ENCODE results near the gene TPGS2.
"Not testable (repeated sequence)": the region's sequence is repeated elsewhere in the genome, so short reads cannot be mapped to it uniquely, and the experiment has no call there.

Gene TPGS2

DNA sequence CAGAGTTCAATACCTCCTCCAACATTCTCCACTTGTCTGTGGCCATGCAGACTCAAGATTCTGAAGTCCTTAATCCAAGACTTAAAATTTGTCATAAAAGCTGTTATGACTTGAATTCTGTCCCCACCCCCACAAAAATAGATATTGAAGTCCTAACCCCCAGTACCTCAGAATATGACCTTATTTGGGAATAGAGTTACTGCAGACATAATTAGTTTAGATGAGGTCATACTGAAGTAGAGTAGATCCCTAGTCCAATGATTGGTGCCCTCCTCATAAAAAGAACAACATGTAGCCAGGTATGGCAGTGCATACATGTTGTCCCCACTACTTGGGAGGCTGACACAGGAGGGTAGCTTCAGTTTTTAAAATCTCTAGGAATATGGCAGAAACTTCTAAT lies 9.2 kb downstream of the TPGS2 start:
- DNase-seq, result no peak

DNA sequence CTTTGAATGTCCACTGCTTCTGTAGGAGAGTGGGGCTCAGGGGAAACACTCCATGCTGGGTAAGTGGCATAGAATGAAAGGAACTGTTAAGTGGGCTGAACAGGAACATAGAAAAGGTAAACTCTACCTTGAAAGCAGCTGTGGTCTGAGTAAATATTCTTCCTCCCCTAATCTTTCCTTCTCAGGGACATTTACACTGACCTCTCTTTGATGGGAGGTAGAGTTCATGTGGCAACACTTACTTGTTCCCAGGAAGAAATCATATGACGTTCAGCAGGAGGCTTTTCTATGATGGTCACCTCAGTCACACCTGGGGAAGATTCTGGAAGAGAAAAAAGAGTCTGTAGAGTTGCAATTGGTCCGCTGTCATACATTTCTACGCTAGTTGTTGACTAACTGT lies 10.2 kb downstream of the TPGS2 start:
- no peak for DNase-seq

DNA sequence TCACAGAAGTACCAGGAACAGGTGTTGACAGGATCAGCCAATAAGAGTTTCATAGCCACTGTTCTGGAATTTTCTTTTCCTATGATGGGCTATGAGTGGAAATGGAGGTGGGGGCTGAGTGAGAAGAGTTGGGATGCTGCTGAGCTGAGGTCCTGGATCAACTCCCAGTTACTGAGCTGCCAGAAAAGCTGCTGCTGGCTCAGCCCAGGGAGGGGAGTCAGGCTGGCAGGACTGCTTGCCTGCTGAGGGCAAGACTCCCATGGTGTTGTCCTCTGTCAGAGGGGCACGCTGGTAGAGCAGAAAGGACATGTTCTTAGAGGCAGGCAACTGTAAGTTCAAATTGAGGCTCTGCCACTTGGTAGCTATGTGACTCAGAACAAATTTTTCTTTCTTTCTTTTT lies 11.8 kb downstream of the TPGS2 start:
- DNase-seq, result no peak

DNA sequence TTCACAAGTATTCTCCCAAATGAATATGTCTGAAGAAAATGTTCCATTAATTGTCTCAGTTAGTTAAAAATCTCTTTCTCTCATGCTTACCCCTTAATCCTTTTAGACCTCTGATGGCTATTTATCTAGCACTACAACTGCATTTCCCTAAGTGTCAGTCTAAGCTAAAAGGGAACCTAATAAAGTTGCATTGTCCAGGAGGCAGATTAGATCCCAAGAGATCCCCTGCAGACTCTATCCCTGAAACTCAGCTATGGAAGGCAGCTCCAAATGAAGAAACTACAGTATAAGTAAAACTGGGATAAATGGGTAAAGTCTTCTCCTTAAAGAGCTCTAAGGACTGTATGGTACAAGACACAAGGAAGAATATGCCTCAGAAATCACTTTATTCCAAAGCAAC lies 12.7 kb downstream of the TPGS2 start:
- DNase-seq, result not testable (repeated sequence)

GRCh38 chr18:36814994-36815393 lies 13.8 kb downstream of the TPGS2 start:
- no peak for DNase-seq

DNA sequence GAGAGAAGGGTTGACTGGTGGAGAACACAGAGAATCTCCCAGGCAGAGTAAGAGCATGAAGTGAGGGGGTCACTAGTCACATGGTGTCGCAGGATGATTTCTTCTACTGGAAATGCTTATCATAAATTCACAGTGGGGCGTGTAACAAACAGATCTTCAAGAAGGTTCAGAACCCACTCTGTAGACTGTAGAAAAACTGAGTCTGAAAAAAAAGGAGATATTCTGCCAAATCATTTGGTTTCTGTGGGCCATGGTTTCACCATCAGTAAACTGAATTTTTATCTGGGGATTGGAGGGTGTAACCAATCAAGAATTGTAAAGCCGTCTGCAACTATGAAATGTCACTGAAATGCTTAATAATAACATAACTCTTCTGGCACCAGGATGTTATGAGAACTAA lies 15.0 kb downstream of the TPGS2 start:
- DNase-seq, result no peak

- DNase-seq, result no peak
These were observed 15.6 kb downstream of the TPGS2 start for GRCh38 chr18:36813101-36813775.

DNA sequence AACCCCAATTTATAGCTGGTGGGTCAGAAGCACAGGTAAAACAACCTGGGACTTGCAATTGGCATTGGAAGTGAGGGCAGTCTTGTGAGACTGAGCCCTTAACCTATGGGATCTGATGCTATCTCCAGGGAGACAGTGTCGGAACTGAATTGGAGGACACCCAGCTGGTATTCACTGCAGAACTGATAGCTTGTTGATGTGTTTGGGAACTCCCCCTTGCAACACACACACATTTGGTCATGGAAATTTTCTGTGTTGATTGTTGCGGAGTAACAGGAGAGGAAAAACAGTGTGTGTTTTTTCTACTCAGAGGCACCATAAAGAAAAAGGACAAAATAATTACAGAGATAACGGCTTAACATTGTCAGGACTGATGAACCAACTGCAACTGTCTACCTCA lies 16.1 kb downstream of the TPGS2 start:
- DNase-seq, result no peak

- DNase-seq, result no peak
These were observed 16.8 kb downstream of the TPGS2 start for GRCh38 chr18:36811955-36812354.

- no peak for DNase-seq
These were observed 17.4 kb downstream of the TPGS2 start for GRCh38 chr18:36811430-36811829.

DNA sequence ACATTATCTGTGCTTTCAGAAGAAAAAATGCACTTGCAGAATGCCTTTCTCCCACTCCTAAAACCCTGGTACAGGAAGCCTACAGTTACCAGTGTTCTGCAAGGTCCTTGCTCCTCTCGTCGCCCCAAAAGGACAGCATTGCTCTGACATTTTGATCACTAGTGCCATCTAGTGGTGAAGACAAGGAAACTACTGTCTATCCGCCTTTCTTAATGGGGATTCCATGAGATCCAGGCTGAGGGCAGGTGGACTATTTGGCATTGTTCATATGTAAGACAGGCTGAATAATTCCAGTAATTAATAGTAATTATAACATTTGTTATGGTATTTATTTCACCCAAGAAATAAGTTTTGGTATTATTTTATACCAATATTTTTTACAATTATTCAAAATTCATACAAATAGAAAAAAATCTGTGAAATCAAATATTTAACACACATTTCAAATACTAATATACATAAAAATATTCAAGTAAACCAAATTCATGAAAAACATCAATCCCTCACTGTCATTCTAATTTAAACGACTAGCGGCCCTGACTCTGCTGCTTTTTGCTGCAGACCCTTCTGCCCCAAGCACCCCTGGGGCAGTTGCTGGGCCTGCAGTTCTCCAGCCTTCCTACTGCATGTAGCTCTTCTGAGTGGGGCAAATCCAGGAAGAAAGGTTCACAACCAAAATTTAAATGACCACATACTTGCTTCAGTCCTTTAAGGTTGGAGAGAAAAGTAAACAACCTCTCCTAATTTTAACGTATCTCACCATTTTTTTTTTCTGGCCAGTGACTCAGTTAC lies 19.0 kb downstream of the TPGS2 start:
- peak; percentile 21 for DNase-seq

GRCh38 chr18:36808681-36809080 lies 20.1 kb downstream of the TPGS2 start:
- DNase-seq, result no peak

DNA sequence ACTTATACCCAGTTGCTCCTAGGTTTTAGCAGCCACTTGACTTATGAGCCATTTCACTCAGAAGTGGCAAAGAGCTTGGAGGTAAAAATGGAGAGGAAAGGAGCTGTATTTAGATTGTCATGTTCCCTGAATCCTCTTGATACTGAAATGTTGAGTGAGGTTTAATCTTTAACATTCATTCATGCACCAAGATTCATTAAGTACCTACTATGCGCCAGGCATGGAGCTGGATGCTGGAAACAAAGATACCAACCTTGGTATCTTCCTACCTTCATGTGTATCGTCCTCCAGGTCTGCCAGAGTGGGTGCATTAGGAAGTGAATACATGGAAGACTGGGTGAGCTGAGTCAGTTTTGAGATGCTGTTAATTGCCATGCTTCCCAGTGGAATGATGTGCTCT lies 23.7 kb downstream of the TPGS2 start:
- DNase-seq, result no peak

DNA sequence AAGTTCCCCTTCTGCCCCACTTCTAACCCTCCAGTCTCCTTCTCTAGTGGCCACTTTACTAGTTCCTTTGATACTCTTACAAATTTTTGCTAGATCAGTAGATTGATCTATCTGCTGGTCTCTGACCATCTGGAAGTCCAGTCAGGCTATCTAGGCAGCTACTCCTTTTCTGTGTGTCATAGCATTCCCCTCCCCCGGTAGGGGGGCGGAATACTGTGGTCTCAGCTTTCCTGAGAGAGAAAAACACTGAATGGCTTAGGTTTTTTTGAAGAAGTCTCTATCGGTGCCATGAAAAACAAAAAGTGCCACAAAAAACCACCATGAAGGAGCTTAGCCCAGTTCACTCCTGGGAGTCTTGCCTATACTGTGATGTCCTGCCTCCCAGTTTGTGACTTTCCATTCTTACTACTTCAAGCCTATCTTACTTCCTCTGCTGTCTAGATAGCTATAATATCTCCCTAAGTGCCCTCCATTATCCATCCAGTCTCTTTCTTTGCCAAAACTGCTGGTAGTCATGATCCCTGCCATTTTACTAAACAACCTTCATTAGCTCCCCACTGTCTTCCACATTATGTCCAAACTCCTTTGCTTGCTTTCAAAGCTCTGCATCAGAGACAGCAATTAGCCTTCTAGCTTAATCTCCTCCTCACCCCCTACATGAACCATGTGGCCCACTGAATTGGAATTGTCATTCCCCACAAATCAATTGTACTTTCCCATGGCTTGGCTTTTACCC lies 29.9 kb downstream of the TPGS2 start:
- no peak for DNase-seq

- no peak for DNase-seq
These were observed 36.0 kb downstream of the TPGS2 start for GRCh38 chr18:36792634-36793283.

DNA sequence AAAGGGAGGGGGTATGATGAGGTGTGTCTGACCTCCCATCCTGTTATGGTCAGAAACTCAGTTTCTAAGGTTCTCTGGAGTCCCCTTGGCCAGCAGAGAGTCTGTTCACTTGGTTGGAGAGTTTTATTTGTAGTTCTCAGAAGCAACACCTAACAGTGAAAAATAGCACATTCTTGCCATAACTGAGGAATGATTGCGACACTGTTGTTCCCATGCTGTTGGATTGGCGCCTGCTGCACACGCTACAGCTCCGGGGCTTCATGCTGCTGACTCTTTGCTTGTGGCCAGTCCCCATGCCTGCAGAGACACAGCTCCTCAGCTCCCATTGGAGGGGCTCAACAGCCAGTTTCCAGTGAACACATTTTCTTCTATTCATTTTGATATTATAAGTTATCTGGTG lies 42.1 kb downstream of the TPGS2 start:
- DNase-seq, result no peak

- no peak for DNase-seq
These were observed 45.0 kb downstream of the TPGS2 start for GRCh38 chr18:36783792-36784191.

- no peak for DNase-seq
These were observed 46.1 kb downstream of the TPGS2 start for GRCh38 chr18:36782710-36783109.

GRCh38 chr18:36780748-36781147 lies 48.1 kb downstream of the TPGS2 start:
- no peak for DNase-seq

- DNase-seq, result no peak
These were observed 51.2 kb downstream of the TPGS2 start for GRCh38 chr18:36777566-36777965.

- DNase-seq, result no peak
These were observed 52.2 kb downstream of the TPGS2 start for GRCh38 chr18:36776650-36777049.

DNA sequence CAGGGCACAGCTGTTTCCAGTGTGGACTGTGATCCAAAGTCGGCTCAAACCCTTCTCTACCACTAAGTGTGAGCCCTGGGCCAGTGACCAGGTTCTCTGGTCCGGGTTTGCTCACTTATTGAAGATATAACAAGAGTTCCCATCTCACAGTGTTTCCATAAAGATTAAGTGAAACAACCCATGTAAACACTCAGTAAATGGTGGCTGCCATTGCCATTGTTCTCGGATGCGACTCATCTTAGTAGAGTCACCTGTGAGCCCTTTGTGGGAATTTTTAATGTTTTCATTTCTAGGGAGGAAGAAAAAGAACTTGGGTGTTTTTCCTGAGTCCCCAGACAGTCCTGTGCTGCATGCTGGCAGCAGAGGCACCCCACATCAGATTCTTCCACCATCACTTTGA lies 53.4 kb downstream of the TPGS2 start:
- no peak for DNase-seq

- no peak for DNase-seq
These were observed 56.5 kb downstream of the TPGS2 start for GRCh38 chr18:36772241-36772723.

All from activated T-cell treated with anti-CD3 and anti-CD28 coated beads, Interleukin-2, amount 50 U/mL, for 1 hour (primary cell).